ENCODE measurements around the gene PRRG4. TPM values are rescaled to one million over a fixed set of nuclear protein-coding genes. Genes with fewer than 3 reads are reported as not detected.
"Not testable (repeated sequence)": the region's sequence is repeated elsewhere in the genome, so short reads cannot be mapped to it uniquely, and the experiment has no call there.

PRRG4 gene
- total RNA-seq: under 1 TPM; 0.26 to 0.33 TPM

- Mint-ChIP-seq H3K9me3 (no peaks in the 10 kb centered on the region), H3K27me3 (peaks cover 28% of the 10 kb centered on the region), H3K36me3 (no peaks in the 10 kb centered on the region), H3K4me3 (peak within 1 kb of the TSS; percentile 93), H3K27ac (peak within 1 kb of the TSS; percentile 76), H3K4me1 (peaks cover 5% of the 10 kb centered on the region)
- peak; percentile 79 for ATAC-seq (ENCODE audit: low read depth)
- DNase-seq: peak; percentile 67
- POLR2A ChIA-PET: interaction anchor here (0.6 kb wide), 1 partner anchor 23 kb away, joined by 6 read pairs; no protein-coding TSS in a partner anchor
Observed at GRCh38 chr11:32829680-32830412, at the start of gene PRRG4. TSS of gene PRRG4 (plus strand) at chr11:32829927. CDS start at chr11:32830530, 603 bp downstream.

DNA sequence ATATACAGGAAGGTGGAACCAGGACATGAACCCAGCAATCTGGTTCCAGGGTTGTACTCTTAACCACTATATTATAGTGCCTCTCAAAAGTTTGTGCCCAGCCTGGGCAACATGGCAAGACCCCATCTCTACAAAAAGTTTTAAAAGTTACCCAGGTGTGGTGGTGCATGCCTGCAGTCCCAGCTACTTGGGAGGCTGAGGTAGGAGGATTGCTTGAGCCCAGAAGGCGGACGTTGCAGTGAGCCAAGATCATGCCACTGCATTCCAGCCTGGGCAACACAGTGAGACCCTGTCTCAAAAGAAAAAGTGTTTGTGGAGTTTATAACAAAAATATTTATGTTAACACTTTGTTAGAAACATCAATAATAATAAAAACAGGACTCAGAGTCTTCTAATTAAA lies 48.9 kb upstream of the PRRG4 start:
- peaks cover 29% of the 10 kb centered on the region for H3K27me3 Mint-ChIP-seq
- H3K27ac Mint-ChIP-seq; ATAC-seq (ENCODE audit: low read depth); POLR2A ChIA-PET; DNase-seq; H3K36me3 Mint-ChIP-seq; H3K4me3 Mint-ChIP-seq; H3K9me3 Mint-ChIP-seq: not testable (repeated sequence)
- H3K4me1 Mint-ChIP-seq: peaks cover 13% of the 10 kb centered on the region

GRCh38 chr11:32781721-32782120 lies 48.0 kb upstream of the PRRG4 start:
- H3K36me3 Mint-ChIP-seq: no peaks in the 10 kb centered on the region
- H3K9me3 Mint-ChIP-seq: no peaks in the 10 kb centered on the region
- no peak overlapping the region for H3K4me3 Mint-ChIP-seq
- POLR2A ChIA-PET: no interaction called here
- H3K27me3 Mint-ChIP-seq: peaks cover 29% of the 10 kb centered on the region
- DNase-seq (no peak), ATAC-seq (ENCODE audit: low read depth) (no peak)
- H3K27ac Mint-ChIP-seq: no peak overlapping the region
- H3K4me1 Mint-ChIP-seq: peaks cover 6% of the 10 kb centered on the region

- POLR2A ChIA-PET: no interaction called here
- ATAC-seq (ENCODE audit: low read depth): no peak
- H3K4me3 Mint-ChIP-seq: no peak overlapping the region
- no peak for DNase-seq
- no peak overlapping the region for H3K27ac Mint-ChIP-seq
- peaks cover 45% of the 10 kb centered on the region for H3K27me3 Mint-ChIP-seq
- no peaks in the 10 kb centered on the region for H3K9me3 Mint-ChIP-seq
- H3K4me1 Mint-ChIP-seq: no peaks in the 10 kb centered on the region
- no peaks in the 10 kb centered on the region for H3K36me3 Mint-ChIP-seq
Observed at GRCh38 chr11:32785262-32785661, 44.5 kb upstream of the PRRG4 start.

DNA sequence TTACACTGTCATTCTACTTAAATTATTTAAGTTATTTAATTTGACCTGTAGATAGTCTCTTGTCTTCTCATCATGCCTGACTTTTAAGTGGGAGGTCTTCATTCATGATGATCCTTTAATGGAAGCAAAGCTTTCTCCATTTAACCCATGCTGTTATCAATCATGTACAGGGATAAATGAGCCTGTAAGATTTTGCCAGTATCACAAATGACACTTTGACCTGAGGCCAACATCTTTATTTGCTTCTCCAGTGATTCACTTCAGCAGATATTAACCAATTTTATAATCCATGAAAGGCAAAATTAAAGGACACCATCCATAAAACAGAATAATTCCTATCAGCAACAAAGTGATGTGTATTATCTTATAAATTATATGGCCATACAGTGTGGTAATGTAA lies 42.9 kb upstream of the PRRG4 start:
- Mint-ChIP-seq H3K27ac (no peak overlapping the region), H3K4me3 (no peak overlapping the region), H3K9me3 (no peaks in the 10 kb centered on the region), H3K36me3 (no peaks in the 10 kb centered on the region), H3K4me1 (no peaks in the 10 kb centered on the region), H3K27me3 (peaks cover 45% of the 10 kb centered on the region)
- ATAC-seq (ENCODE audit: low read depth) (no peak), DNase-seq (no peak)
- POLR2A ChIA-PET: no interaction called here

GRCh38 chr11:32790916-32791315 lies 38.8 kb upstream of the PRRG4 start:
- ATAC-seq (ENCODE audit: low read depth): no peak
- Mint-ChIP-seq H3K36me3 (no peaks in the 10 kb centered on the region), H3K27me3 (peaks cover 22% of the 10 kb centered on the region), H3K27ac (no peak overlapping the region), H3K9me3 (no peaks in the 10 kb centered on the region), H3K4me1 (peaks cover 4% of the 10 kb centered on the region), H3K4me3 (no peak overlapping the region)
- POLR2A ChIA-PET: no interaction called here
- no peak for DNase-seq

DNA sequence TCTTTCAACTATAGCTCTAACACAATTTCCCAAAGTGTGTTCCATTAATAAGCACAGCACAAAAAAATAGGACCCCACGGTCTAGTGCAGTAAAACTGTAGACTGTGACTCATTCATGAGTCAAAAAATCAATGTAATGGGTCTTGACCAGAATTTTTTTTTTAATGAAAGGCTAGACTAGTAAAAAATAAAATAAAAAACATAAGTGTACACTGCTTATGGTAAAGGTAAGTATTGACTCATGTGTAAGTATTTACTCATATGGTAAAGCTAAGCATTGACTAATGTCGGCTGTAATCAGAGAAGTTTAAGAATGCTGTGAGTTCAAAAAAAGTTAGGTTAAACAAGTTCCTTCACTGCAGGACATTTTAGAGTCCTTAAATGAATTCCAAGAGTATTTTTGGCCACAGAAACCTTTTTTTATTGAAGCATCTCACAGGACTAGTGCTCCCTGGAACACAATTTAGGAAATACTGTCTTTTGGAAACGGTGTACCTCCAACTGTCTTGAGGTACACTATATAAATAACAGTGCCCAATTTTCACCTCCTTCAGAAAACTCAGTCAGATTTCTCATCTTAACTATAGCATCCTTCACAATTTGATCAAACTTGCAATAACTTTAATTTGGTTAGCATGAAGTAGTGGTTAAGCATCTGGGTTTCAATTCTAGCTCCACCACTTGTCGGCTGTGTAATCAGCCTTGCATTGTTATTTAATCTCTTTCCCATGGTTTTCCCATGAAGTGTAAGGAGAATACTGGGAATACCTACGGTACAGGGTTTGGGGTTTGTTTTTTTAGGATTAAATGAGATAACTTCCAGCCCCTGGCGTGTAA lies 37.4 kb upstream of the PRRG4 start:
- Mint-ChIP-seq H3K4me1 (peaks cover 4% of the 10 kb centered on the region), H3K27me3 (peaks cover 22% of the 10 kb centered on the region), H3K27ac (no peak overlapping the region), H3K4me3 (peak overlapping the region; percentile 60), H3K9me3 (no peaks in the 10 kb centered on the region), H3K36me3 (no peaks in the 10 kb centered on the region)
- POLR2A ChIA-PET: no interaction called here
- ATAC-seq (ENCODE audit: low read depth): no peak
- DNase-seq: no peak

DNA sequence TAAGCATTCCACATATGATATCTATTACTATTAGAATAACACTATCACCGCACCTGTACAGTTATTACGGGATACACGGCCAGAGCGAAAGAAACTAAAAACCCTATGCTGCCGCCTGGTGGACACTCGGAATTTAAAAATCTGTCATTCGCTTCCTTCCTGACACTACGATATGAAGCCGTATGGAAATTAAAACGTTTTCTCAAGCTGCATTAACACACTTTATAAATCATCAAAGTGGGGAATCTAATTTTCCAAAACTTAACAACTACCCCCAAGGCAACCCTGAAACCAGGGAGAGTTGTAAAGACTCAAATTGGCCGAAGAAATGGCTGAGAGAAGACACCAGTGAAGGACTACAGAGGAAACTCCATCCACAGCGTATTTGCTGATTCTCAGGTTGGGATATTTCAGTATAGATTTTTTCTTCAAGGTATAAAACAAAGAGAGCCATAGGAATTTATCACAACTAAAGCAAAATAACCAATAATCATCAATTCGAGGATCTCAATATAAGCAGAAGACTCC lies 36.7 kb upstream of the PRRG4 start:
- DNase-seq (peak; percentile 57), ATAC-seq (ENCODE audit: low read depth) (no peak)
- H3K27me3 Mint-ChIP-seq: peaks cover 20% of the 10 kb centered on the region
- no peak overlapping the region for H3K27ac Mint-ChIP-seq
- H3K4me3 Mint-ChIP-seq: peak overlapping the region; percentile 60
- H3K4me1 Mint-ChIP-seq: peaks cover 4% of the 10 kb centered on the region
- POLR2A ChIA-PET: no interaction called here
- no peaks in the 10 kb centered on the region for H3K9me3 Mint-ChIP-seq
- no peaks in the 10 kb centered on the region for H3K36me3 Mint-ChIP-seq

- POLR2A ChIA-PET: no interaction called here
- H3K27ac Mint-ChIP-seq: no peak within 1 kb of the TSS
- no peak for ATAC-seq (ENCODE audit: low read depth)
Observed at GRCh38 chr11:32794439-32794838, 35.3 kb upstream of the PRRG4 start, which contains the start of gene CCDC73. TSS of gene CCDC73 (minus strand) at chr11:32794662. CDS start at chr11:32760243, 34,419 bp downstream.

DNA sequence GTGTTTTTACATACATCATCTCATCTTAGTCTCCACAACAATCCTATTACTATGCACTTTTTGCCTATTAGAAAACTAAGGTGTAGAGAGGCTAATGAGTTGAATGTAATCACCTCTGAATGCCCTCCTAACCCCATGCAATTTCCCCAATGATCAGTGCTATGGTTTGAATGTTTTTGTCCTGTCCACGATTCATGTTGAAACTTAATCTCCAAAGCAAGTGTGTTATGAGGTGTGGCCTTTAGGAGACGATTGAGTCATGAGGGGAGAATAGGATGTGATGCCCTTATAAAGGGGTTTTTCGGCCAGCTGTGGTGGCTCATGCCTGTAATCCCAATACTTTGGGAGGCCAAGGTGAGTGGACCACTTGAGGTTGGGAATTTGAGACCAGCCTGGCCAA lies 33.3 kb upstream of the PRRG4 start:
- POLR2A ChIA-PET: no interaction called here
- Mint-ChIP-seq H3K27ac (no peak overlapping the region), H3K36me3 (no peaks in the 10 kb centered on the region), H3K4me1 (peaks cover 4% of the 10 kb centered on the region), H3K4me3 (no peak overlapping the region), H3K9me3 (no peaks in the 10 kb centered on the region), H3K27me3 (peaks cover 7% of the 10 kb centered on the region)
- ATAC-seq (ENCODE audit: low read depth) (no peak), DNase-seq (no peak)

More at GRCh38 chr11:32794439-32794838, 35.3 kb upstream of the PRRG4 start, which contains the start of gene CCDC73:
- Mint-ChIP-seq H3K27me3 (peaks cover 11% of the 10 kb centered on the region), H3K36me3 (no peaks in the 10 kb centered on the region), H3K9me3 (no peaks in the 10 kb centered on the region), H3K4me3 (no peak within 1 kb of the TSS), H3K4me1 (peaks cover 4% of the 10 kb centered on the region)
- DNase-seq: no peak

DNA sequence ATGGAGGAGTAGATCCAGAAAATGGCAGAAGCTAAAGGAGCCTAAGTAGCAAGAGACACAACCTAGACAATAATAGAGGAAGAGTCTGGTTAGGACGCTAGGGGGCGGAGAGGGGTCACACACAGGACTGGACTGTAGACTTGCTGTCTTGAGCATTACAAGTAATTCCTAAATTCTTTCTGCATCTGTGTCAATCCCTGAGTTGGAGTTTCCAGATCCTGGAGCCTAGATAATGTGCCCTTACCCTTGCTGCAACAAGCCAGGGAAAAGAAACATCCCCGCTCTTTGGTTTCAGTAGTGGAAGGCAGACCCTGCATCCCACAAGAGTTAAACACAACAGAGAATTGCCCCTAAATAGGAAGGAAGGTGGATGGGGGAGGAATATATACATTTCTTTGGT lies 20.4 kb upstream of the PRRG4 start:
- Mint-ChIP-seq H3K4me1 (no peaks in the 10 kb centered on the region), H3K27me3 (peaks cover 2% of the 10 kb centered on the region), H3K9me3 (no peaks in the 10 kb centered on the region), H3K36me3 (no peaks in the 10 kb centered on the region), H3K4me3 (no peak overlapping the region), H3K27ac (no peak overlapping the region)
- peak; percentile 89 for ATAC-seq (ENCODE audit: low read depth)
- DNase-seq: peak; percentile 40
- POLR2A ChIA-PET: no interaction called here

GRCh38 chr11:32817181-32817851 lies 12.4 kb upstream of the PRRG4 start:
- peaks cover 10% of the 10 kb centered on the region for H3K27me3 Mint-ChIP-seq
- no peaks in the 10 kb centered on the region for H3K36me3 Mint-ChIP-seq
- POLR2A ChIA-PET: no interaction called here
- no peaks in the 10 kb centered on the region for H3K9me3 Mint-ChIP-seq
- no peak overlapping the region for H3K27ac Mint-ChIP-seq
- DNase-seq (no peak), ATAC-seq (ENCODE audit: low read depth) (no peak)
- peaks cover 4% of the 10 kb centered on the region for H3K4me1 Mint-ChIP-seq
- no peak overlapping the region for H3K4me3 Mint-ChIP-seq

- H3K27ac Mint-ChIP-seq: no peak overlapping the region
- H3K27me3 Mint-ChIP-seq: peaks cover 10% of the 10 kb centered on the region
- POLR2A ChIA-PET: no interaction called here
- DNase-seq: no peak
- H3K9me3 Mint-ChIP-seq: no peaks in the 10 kb centered on the region
- ATAC-seq (ENCODE audit: low read depth): no peak
- H3K4me1 Mint-ChIP-seq: peaks cover 4% of the 10 kb centered on the region
- no peak overlapping the region for H3K4me3 Mint-ChIP-seq
- no peaks in the 10 kb centered on the region for H3K36me3 Mint-ChIP-seq
Observed at GRCh38 chr11:32817852-32818183, 11.9 kb upstream of the PRRG4 start.
